ENCODE measurements around the gene MTA3. TPM values are rescaled to one million over a fixed set of nuclear protein-coding genes. Genes with fewer than 3 reads are reported as not detected.

Gene MTA3
- polyA plus RNA-seq, 3 donors, result 2.0 to 4.5 (median 2.2) TPM

DNA sequence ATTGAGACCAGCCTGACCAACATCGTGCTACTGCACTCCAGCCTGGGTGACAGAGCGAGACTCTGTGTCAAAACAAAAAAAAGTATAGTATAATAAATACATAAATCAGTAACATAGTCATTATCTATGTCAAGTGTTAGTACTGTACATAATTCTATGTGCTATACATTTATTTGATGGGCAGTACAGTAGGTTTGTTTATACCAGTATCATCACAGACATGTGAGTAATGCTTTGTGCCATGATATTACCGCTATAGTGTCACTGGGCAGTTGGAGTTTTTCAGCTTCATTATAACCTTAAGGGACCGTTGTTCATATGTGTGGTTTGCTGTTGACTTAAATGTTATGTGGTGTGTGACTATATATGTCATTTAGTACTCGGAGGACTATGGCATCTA, 24.9 kb downstream of the MTA3 start:
- H3K79me2 ChIP-seq (ENCODE audit: insufficient read depth, low read length), result no peaks in the 10 kb centered on the region
- no peaks in the 10 kb centered on the region for H3K4me1 ChIP-seq (ENCODE audit: control insufficient read depth in 1 of 2, insufficient read depth in 2 of 2, low read length in 2 of 2)
- no peak overlapping the region for H2AFZ ChIP-seq (ENCODE audit: insufficient read depth, low read depth, low read length, poor library complexity, severe bottlenecking)
- no peaks in the 10 kb centered on the region for H3K4me1 Mint-ChIP-seq
- no peak overlapping the region for H3K27ac Mint-ChIP-seq
- no peaks in the 10 kb centered on the region for H3K36me3 ChIP-seq (replicated peaks in 1 of 2; ENCODE audit: control insufficient read depth in 1 of 2, insufficient read depth in 2 of 2, low read length in 2 of 2)
- peaks cover 0 to 1% (median 0%) of the 10 kb centered on the region in 7 donors for H3K9me3 Mint-ChIP-seq
- H3K27me3 ChIP-seq (ENCODE audit: control insufficient read depth in 2 of 2, insufficient read depth in 2 of 2, low read length in 2 of 2), result no peaks in the 10 kb centered on the region
- H3K4me3 ChIP-seq (replicated peaks in 1 of 3; ENCODE audit: low read depth in 2 of 3, low read length in 3 of 3), result no peak overlapping the region
- TF ChIP-seq, protein P1, sequence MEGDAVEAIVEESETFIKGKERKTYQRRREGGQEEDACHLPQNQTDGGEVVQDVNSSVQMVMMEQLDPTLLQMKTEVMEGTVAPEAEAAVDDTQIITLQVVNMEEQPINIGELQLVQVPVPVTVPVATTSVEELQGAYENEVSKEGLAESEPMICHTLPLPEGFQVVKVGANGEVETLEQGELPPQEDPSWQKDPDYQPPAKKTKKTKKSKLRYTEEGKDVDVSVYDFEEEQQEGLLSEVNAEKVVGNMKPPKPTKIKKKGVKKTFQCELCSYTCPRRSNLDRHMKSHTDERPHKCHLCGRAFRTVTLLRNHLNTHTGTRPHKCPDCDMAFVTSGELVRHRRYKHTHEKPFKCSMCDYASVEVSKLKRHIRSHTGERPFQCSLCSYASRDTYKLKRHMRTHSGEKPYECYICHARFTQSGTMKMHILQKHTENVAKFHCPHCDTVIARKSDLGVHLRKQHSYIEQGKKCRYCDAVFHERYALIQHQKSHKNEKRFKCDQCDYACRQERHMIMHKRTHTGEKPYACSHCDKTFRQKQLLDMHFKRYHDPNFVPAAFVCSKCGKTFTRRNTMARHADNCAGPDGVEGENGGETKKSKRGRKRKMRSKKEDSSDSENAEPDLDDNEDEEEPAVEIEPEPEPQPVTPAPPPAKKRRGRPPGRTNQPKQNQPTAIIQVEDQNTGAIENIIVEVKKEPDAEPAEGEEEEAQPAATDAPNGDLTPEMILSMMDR (IDR thresholded peaks at IDR 0.05), result no peak
- H3K9ac ChIP-seq (ENCODE audit: insufficient read depth, low read length, poor library complexity, severe bottlenecking), result no peak overlapping the region
- no peak overlapping the region for H3K4me2 ChIP-seq (replicated peaks; ENCODE audit: extremely low read depth, low read length, poor library complexity, severe bottlenecking)
- no peaks in the 10 kb centered on the region for H3K9me3 ChIP-seq (replicated peaks in 1 of 2; ENCODE audit: control insufficient read depth in 1 of 2, insufficient read depth in 1 of 2, low read length in 2 of 2)
- no peak for DNase-seq
- H3K27me3 Mint-ChIP-seq (ENCODE audit: low read depth in 3 of 3), result peaks cover 0 to 3% (median 0%) of the 10 kb centered on the region in 3 donors
- no peaks in the 10 kb centered on the region for H4K20me1 ChIP-seq (ENCODE audit: insufficient read depth, low read length)
- no peak overlapping the region for H3K27ac ChIP-seq (ENCODE audit: low read depth in 1 of 2, low read length in 2 of 2)
- WGBS (ENCODE audit: insufficient coverage), result 83% methylated on average over 1 of the region's 5 CpGs
- intact Hi-C loops (cut with micrococcal nuclease), result no loop called here
- peaks cover 0 to 4% of the 10 kb centered on the region in 2 donors for H3K36me3 Mint-ChIP-seq
- no peak overlapping the region for H3K4me3 Mint-ChIP-seq

DNA sequence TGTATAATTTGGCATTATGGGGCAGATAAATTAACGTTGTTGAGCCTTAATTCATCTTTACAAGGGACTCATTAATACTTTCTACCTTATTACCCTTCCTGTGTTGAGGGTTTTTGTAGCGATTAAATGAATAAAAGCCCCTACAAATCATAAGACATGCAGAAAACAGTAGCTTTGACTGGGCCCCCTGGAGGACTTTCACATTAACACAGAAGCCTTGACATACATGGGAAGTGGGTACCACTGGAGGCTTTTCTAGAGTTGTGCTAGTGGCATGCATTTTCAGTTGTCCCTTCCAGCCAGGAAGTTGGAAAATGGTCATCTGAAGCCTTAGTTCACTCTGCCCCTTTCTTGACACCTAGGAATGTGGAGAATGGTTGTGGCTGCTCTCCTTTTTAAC, 30.2 kb downstream of the MTA3 start:
- no peaks in the 10 kb centered on the region for H3K79me2 ChIP-seq (ENCODE audit: insufficient read depth, low read length)
- H3K27ac Mint-ChIP-seq, result no peak overlapping the region
- intact Hi-C loops (cut with micrococcal nuclease), result no loop called here

More for the DNA sequence above, 30.2 kb downstream of the MTA3 start:
- peaks cover 7% of the 10 kb centered on the region for H3K4me1 Mint-ChIP-seq
- no peak overlapping the region for H3K4me3 ChIP-seq (replicated peaks in 1 of 3; ENCODE audit: low read depth in 2 of 3, low read length in 3 of 3)
- peaks cover 0 to 1% (median 0%) of the 10 kb centered on the region in 7 donors for H3K9me3 Mint-ChIP-seq
- WGBS (ENCODE audit: insufficient coverage), result no CpG with 5 or more reads among the region's 2 CpGs
- H3K27me3 ChIP-seq (ENCODE audit: control insufficient read depth in 2 of 2, insufficient read depth in 2 of 2, low read length in 2 of 2), result no peaks in the 10 kb centered on the region
- no peak overlapping the region for H3K4me3 Mint-ChIP-seq
- H3K36me3 ChIP-seq (replicated peaks in 1 of 2; ENCODE audit: control insufficient read depth in 1 of 2, insufficient read depth in 2 of 2, low read length in 2 of 2), result no peaks in the 10 kb centered on the region
- no peaks in the 10 kb centered on the region for H3K27me3 Mint-ChIP-seq (ENCODE audit: low read depth in 3 of 3)
- H3K9ac ChIP-seq (ENCODE audit: insufficient read depth, low read length, poor library complexity, severe bottlenecking), result no peak overlapping the region
- no peak for DNase-seq
- no peaks in the 10 kb centered on the region for H3K9me3 ChIP-seq (replicated peaks in 1 of 2; ENCODE audit: control insufficient read depth in 1 of 2, insufficient read depth in 1 of 2, low read length in 2 of 2)
- peaks cover 0 to 5% of the 10 kb centered on the region in 2 donors for H3K4me1 ChIP-seq (ENCODE audit: control insufficient read depth in 1 of 2, insufficient read depth in 2 of 2, low read length in 2 of 2)
- H2AFZ ChIP-seq (ENCODE audit: insufficient read depth, low read depth, low read length, poor library complexity, severe bottlenecking), result no peak overlapping the region
- no peak overlapping the region for H3K27ac ChIP-seq (ENCODE audit: low read depth in 1 of 2, low read length in 2 of 2)
- no peaks in the 10 kb centered on the region for H4K20me1 ChIP-seq (ENCODE audit: insufficient read depth, low read length)
- H3K36me3 Mint-ChIP-seq, result no peaks in the 10 kb centered on the region
- no peak overlapping the region for H3K4me2 ChIP-seq (replicated peaks; ENCODE audit: extremely low read depth, low read length, poor library complexity, severe bottlenecking)
- TF ChIP-seq, protein P1 (IDR thresholded peaks at IDR 0.05), result no peak
